K562 (cell line): ENCODE measurements around the gene ANXA3. TPM values are rescaled to one million over a fixed set of nuclear protein-coding genes. Genes with fewer than 3 reads are reported as not detected.

ENCODE experiments used
- CBX2 ChIP-seq: fragments of 200-600 bp; sonication (generic); IDR thresholded peaks from one replicate; pipeline ENCODE4 v1.6.1; 2012; ENCODE audit warnings: mild to moderate bottlenecking, low read length, inconsistent platforms; ENCODE audit not compliant: insufficient read depth, poor library complexity, severe bottlenecking
- CBX5 ChIP-seq: IDR thresholded peaks from 2 replicates; pipeline ENCODE4 v1.6.1; 2014; ENCODE audit warnings: low read depth, borderline replicate concordance
- DIDO1 ChIP-seq: fragments of 450-650 bp; IDR thresholded peaks from 2 replicates; pipeline ENCODE4 v1.6.1; 2016; ENCODE audit warnings: low read depth, missing biosample characterization, missing genetic modification characterization
- FOXK1 ChIP-seq: sonication (generic); formaldehyde crosslinking; IDR thresholded peaks from 2 replicates; pipeline ENCODE4 v1.8.0; 2022; ENCODE audit warnings: missing genetic modification reagents, mild to moderate bottlenecking, borderline replicate concordance
- HDAC2 ChIP-seq: fragments of 450-650 bp; IDR thresholded peaks from 2 replicates; pipeline ENCODE4 v1.6.1; 2016; ENCODE audit warnings: mild to moderate bottlenecking
- KLF13 ChIP-seq: fragments of 450-650 bp; IDR thresholded peaks from 2 replicates; pipeline ENCODE4 v1.6.1; 2016; ENCODE audit warnings: missing genetic modification characterization, low read depth, mild to moderate bottlenecking, missing compliant biosample characterization, moderate library complexity, borderline replicate concordance
- NFYB ChIP-seq: IDR thresholded peaks from 2 replicates; pipeline ENCODE4 v1.6.1; 2011; ENCODE audit warnings: mild to moderate bottlenecking, moderate library complexity; ENCODE audit not compliant: insufficient read length; ENCODE audit errors: extremely low read depth
- NR2C1 ChIP-seq, 2 experiments: fragments of 450-650 bp; IDR thresholded peaks; 2 replicates each; pipeline ENCODE4 v1.6.1; 2017; ENCODE audit warnings: mild to moderate bottlenecking in 2 of 2, antibody characterized with exemption in 1 of 2, inconsistent platforms in 1 of 2, missing compliant biosample characterization in 1 of 2, missing genetic modification characterization in 1 of 2
- POU5F1 ChIP-seq: fragments of 150-350 bp; IDR thresholded peaks from 2 replicates; pipeline ENCODE4 v1.6.1; 2014; ENCODE audit warnings: borderline replicate concordance, low read length, low read depth, mild to moderate bottlenecking; ENCODE audit not compliant: partially characterized antibody
- RAD51 ChIP-seq: fragments of 450-650 bp; IDR thresholded peaks from 2 replicates; pipeline ENCODE4 v1.7.1; 2016; ENCODE audit warnings: low read depth, mild to moderate bottlenecking, borderline replicate concordance
- SMARCA4 ChIP-seq: fragments of 450-650 bp; IDR thresholded peaks from 2 replicates; pipeline ENCODE4 v1.6.1; 2016
- STAT5A ChIP-seq: IDR thresholded peaks from 2 replicates; pipeline ENCODE4 v1.6.1; 2012; ENCODE audit warnings: low read length, inconsistent platforms, borderline replicate concordance
- TEAD2 ChIP-seq: fragments of 450-650 bp; IDR thresholded peaks from 2 replicates; pipeline ENCODE4 v1.6.1; 2016; ENCODE audit warnings: missing genetic modification characterization, control low read depth, missing compliant biosample characterization
- TEAD4 ChIP-seq, 2 experiments: sonication (generic) in 1 of 2; formaldehyde crosslinking in 1 of 2; IDR thresholded peaks; 2 replicates each; pipeline versions ENCODE4 v1.6.1 to v1.8.0; 2012 to 2022; ENCODE audit warnings: borderline replicate concordance in 1 of 2, inconsistent platforms in 1 of 2, low read length in 1 of 2, mild to moderate bottlenecking in 1 of 2, missing genetic modification reagents in 1 of 2
- ZFP36 ChIP-seq: fragments of 150-350 bp; IDR thresholded peaks from 2 replicates; pipeline ENCODE4 v1.6.1; 2018; ENCODE audit warnings: low read length, low read depth; ENCODE audit not compliant: partially characterized antibody
- ZNF224 ChIP-seq: sonication (generic); formaldehyde crosslinking; IDR thresholded peaks from 2 replicates; pipeline ENCODE4 v1.8.0; 2022; ENCODE audit warnings: mild to moderate bottlenecking, missing genetic modification reagents
- ZNF24 ChIP-seq: fragments of 450-650 bp; IDR thresholded peaks from 2 replicates; pipeline ENCODE4 v1.6.1; 2016
- ZNF589 ChIP-seq: fragments of 200-800 bp; sonication (Bioruptor generic); IDR thresholded peaks from 2 replicates; pipeline ENCODE4 v1.6.1; 2016; ENCODE audit warnings: low read depth, missing genetic modification characterization, missing compliant biosample characterization
- ZNF644 ChIP-seq: fragments of 200-800 bp; sonication (Bioruptor generic); IDR thresholded peaks from 2 replicates; pipeline ENCODE4 v1.6.1; 2016; ENCODE audit warnings: low read depth, missing genetic modification characterization, missing compliant biosample characterization
- polyA plus RNA-seq, 8 experiments: library from polyadenylated mRNA; depleted of rRNA in 4 of 8; stranded (reverse) in 5 of 8; unstranded in 3 of 8; fragments of >200 nt; fragmentation: Nextera tagmentation in 2 of 8; fragmentation: Illumina TruSeq in 1 of 8; extraction: Ambion mirVana in 2 of 8; extraction: Trizol in 1 of 8; gene quantifications; 2 replicates each; pipeline versions ENCODE4 v1.2.1 to v1.2.3, GENCODE V29; 2011 to 2014; ENCODE audit warnings: inconsistent platforms in 1 of 8, missing spikeins in 1 of 8
- total RNA-seq, 7 experiments: library from RNA; depleted of rRNA in 6 of 7; stranded (reverse); fragments of >200 nt in 6 of 7; fragmentation: Illumina TruSeq in 2 of 7; extraction: Trizol in 2 of 7; gene quantifications; 2 replicates each; pipeline versions ENCODE4 v1.2.1 to v1.2.3, GENCODE V29; 2011 to 2021; ENCODE audit warnings: low replicate concordance in 1 of 7
- TF ChIP-seq, protein P1 (sequence below): fragments of 250-450 bp; sonication (Bioruptor Pico); IDR thresholded peaks from 2 replicates; pipeline ENCODE4 v1.5.0; 2021
- TF ChIP-seq, protein P2 (sequence below): fragments of 250-450 bp; sonication (Bioruptor Pico); IDR thresholded peaks from 2 replicates; pipeline ENCODE4 v1.5.0; 2020; ENCODE audit warnings: mild to moderate bottlenecking
- TF ChIP-seq, protein P3 (sequence below): fragments of 200-800 bp; sonication (Bioruptor generic); IDR thresholded peaks from 2 replicates; pipeline ENCODE4 v1.6.1; 2017; ENCODE audit warnings: missing genetic modification characterization, missing compliant biosample characterization
- TF ChIP-seq, protein P4 (sequence below): conservative IDR thresholded peaks from 2 replicates; pipeline ENCODE4 v1.6.1; 2011; ENCODE audit warnings: low read depth, mild to moderate bottlenecking, low read length; ENCODE audit not compliant: control insufficient read depth

ANXA3 gene
- total and polyA plus RNA-seq, 9 of the 15 experiments (the other 6 are each of a cell fraction or from before 2014, with no cell fraction given): 6.3 to 15.5 (median 9.8) TPM

DNA sequence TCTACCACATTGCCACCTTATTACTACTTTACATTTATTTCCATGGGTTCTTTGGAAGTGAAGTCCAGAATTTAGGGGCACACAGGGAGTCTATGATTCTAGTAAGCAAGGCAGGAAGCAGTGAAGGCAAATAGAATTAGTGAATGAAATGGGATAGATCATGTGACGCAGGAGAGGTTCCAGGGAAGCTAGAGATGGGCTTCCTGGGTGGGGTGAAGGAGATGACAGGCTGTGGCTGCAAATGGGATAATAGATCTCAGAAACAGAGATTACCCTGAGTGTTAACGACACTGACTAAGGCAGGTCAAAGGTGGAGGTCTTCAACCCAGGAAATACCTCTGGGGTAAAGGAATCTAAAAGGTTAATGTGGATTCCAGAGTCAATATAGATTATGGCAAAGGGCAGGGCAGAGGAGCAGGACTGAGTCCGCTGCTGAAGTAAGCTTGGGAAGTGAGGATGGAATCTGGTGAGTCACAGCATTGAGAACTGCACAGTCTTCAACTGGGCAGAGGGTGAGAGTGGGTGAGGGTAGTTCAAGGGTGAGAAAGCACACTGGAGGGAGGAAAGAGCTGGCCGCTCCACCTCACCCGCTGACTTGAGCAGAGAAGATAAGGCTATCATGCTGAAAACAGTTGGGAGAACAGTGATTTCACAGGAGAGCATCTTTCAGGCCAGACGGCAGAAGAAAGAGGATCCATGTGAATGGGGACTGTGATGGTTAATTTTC lies 70.8 kb downstream of the ANXA3 start (continued):
- TF ChIP-seq, protein P1, sequence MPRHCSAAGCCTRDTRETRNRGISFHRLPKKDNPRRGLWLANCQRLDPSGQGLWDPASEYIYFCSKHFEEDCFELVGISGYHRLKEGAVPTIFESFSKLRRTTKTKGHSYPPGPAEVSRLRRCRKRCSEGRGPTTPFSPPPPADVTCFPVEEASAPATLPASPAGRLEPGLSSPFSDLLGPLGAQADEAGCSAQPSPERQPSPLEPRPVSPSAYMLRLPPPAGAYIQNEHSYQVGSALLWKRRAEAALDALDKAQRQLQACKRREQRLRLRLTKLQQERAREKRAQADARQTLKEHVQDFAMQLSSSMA (CRISPR knock-in tag): no peak
- TF ChIP-seq TEAD2 (tag) (no peak), FOXK1 (CRISPR knock-in tag) (no peak), NR2C1 (IDR thresholded peaks at IDR 0.05) (peak; percentile 64; the same call in 1 of the 2 replicates), NR2C1 (tag; IDR thresholded peaks at IDR 0.05) (peak; percentile 64), ZNF24 (peak; percentile 79), SMARCA4 (peak; percentile 85), ZNF224 (CRISPR knock-in tag) (no peak), ZFP36 (no peak), RAD51 (peak; percentile 41), CBX5 (no peak), KLF13 (no peak), POU5F1 (no peak), CBX2 (no peak), DIDO1 (tag) (no peak), TEAD4 (IDR thresholded peaks at IDR 0.05; ENCODE audit: low read length) (peak; percentile 97), TEAD4 (CRISPR knock-in tag; IDR thresholded peaks at IDR 0.05; ENCODE audit: borderline replicate concordance) (no peak), NFYB (no peak), STAT5A (peak; percentile 91), ZNF589 (CRISPR knock-in tag) (peak; percentile 79; the same call in 1 of the 2 replicates), ZNF644 (0 out of 2 replicates have a peak, but pooled peaks have one; percentile 44), HDAC2 (peak; percentile 98)
- TF ChIP-seq, protein P2, sequence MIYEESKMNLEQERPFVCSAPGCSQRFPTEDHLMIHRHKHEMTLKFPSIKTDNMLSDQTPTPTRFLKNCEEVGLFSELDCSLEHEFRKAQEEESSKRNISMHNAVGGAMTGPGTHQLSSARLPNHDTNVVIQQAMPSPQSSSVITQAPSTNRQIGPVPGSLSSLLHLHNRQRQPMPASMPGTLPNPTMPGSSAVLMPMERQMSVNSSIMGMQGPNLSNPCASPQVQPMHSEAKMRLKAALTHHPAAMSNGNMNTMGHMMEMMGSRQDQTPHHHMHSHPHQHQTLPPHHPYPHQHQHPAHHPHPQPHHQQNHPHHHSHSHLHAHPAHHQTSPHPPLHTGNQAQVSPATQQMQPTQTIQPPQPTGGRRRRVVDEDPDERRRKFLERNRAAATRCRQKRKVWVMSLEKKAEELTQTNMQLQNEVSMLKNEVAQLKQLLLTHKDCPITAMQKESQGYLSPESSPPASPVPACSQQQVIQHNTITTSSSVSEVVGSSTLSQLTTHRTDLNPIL: no peak
- TF ChIP-seq, protein P3, sequence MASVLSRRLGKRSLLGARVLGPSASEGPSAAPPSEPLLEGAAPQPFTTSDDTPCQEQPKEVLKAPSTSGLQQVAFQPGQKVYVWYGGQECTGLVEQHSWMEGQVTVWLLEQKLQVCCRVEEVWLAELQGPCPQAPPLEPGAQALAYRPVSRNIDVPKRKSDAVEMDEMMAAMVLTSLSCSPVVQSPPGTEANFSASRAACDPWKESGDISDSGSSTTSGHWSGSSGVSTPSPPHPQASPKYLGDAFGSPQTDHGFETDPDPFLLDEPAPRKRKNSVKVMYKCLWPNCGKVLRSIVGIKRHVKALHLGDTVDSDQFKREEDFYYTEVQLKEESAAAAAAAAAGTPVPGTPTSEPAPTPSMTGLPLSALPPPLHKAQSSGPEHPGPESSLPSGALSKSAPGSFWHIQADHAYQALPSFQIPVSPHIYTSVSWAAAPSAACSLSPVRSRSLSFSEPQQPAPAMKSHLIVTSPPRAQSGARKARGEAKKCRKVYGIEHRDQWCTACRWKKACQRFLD (CRISPR knock-in tag): peak; percentile 88
- TF ChIP-seq, protein P4, sequence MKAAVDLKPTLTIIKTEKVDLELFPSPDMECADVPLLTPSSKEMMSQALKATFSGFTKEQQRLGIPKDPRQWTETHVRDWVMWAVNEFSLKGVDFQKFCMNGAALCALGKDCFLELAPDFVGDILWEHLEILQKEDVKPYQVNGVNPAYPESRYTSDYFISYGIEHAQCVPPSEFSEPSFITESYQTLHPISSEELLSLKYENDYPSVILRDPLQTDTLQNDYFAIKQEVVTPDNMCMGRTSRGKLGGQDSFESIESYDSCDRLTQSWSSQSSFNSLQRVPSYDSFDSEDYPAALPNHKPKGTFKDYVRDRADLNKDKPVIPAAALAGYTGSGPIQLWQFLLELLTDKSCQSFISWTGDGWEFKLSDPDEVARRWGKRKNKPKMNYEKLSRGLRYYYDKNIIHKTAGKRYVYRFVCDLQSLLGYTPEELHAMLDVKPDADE: 0 out of 2 replicates have a peak, but pooled peaks have one; percentile 25
